ENCODE measurements around the gene GTF2IRD1.

GRCh38 chr7:74514131-74514591, 60.5 kb downstream of the GTF2IRD1 start:
- TF ChIP-seq CTCF (IDR thresholded peaks at IDR 0.05) (no peak), POLR2A (IDR thresholded peaks at IDR 0.05) (no peak)
